ENCODE results near the gene CERS6. TPM values are rescaled to one million over a fixed set of nuclear protein-coding genes. Genes with fewer than 3 reads are reported as not detected.

The CERS6 gene
- total RNA-seq, 1 donor from 2014 or later = 9.3 TPM

GRCh38 chr2:168727904-168728470, 271.9 kb downstream of the CERS6 start:
- intact Hi-C loops (cut with DNase I) = no loop called here
- DNase-seq (ENCODE audit: low spot score) (no peak), ATAC-seq (no peak)

GRCh38 chr2:168729455-168729854, 273.4 kb downstream of the CERS6 start:
- ATAC-seq = no peak
- intact Hi-C loops (cut with DNase I) = no loop called here
- no peak for DNase-seq (ENCODE audit: low spot score)

GRCh38 chr2:168730344-168730743, 274.3 kb downstream of the CERS6 start:
- ATAC-seq (no peak), DNase-seq (ENCODE audit: low spot score) (no peak)
- intact Hi-C loops (cut with DNase I) = no loop called here

GRCh38 chr2:168731002-168731401, 274.9 kb downstream of the CERS6 start:
- ATAC-seq (no peak), DNase-seq (ENCODE audit: low spot score) (no peak)
- intact Hi-C loops (cut with DNase I) = no loop called here

- intact Hi-C loops (cut with DNase I) = no loop called here
- ATAC-seq = no peak
These were observed 275.5 kb downstream of the CERS6 start for GRCh38 chr2:168731616-168732015.

GRCh38 chr2:168732100-168732499, 276.0 kb downstream of the CERS6 start:
- no peak for ATAC-seq
- DNase-seq (ENCODE audit: low spot score) = no peak
- intact Hi-C loops (cut with DNase I) = no loop called here

More at GRCh38 chr2:168731616-168732015, 275.5 kb downstream of the CERS6 start:
- no peak for DNase-seq (ENCODE audit: low spot score)

GRCh38 chr2:168732506-168732905, 276.4 kb downstream of the CERS6 start:
- DNase-seq (ENCODE audit: low spot score) = no peak
- no peak for ATAC-seq
- intact Hi-C loops (cut with DNase I) = no loop called here

GRCh38 chr2:168734199-168734760, 278.2 kb downstream of the CERS6 start:
- intact Hi-C loops (cut with DNase I) = no loop called here
- DNase-seq (ENCODE audit: low spot score) (no peak), ATAC-seq (no peak)

GRCh38 chr2:168736649-168737445, 280.8 kb downstream of the CERS6 start:
- ATAC-seq (no peak), DNase-seq (ENCODE audit: low spot score) (no peak)

GRCh38 chr2:168738062-168738461, 282.0 kb downstream of the CERS6 start:
- ATAC-seq (no peak), DNase-seq (ENCODE audit: low spot score) (no peak)
- intact Hi-C loops (cut with DNase I) = no loop called here

More at GRCh38 chr2:168736649-168737445, 280.8 kb downstream of the CERS6 start:
- intact Hi-C loops (cut with DNase I) = no loop called here

GRCh38 chr2:168740360-168740759, 284.3 kb downstream of the CERS6 start:
- DNase-seq (ENCODE audit: low spot score) (no peak), ATAC-seq (no peak)
- intact Hi-C loops (cut with DNase I) = no loop called here

GRCh38 chr2:168740788-168741187, 284.7 kb downstream of the CERS6 start:
- no peak for ATAC-seq
- intact Hi-C loops (cut with DNase I) = no loop called here

GRCh38 chr2:168742258-168742932, 286.3 kb downstream of the CERS6 start:
- intact Hi-C loops (cut with DNase I) = no loop called here
- no peak for ATAC-seq
- DNase-seq (ENCODE audit: low spot score) = no peak

More at GRCh38 chr2:168740788-168741187, 284.7 kb downstream of the CERS6 start:
- DNase-seq (ENCODE audit: low spot score) = no peak

- ATAC-seq (no peak), DNase-seq (ENCODE audit: low spot score) (no peak)
- intact Hi-C loops (cut with DNase I) = no loop called here
These were observed 288.8 kb downstream of the CERS6 start for GRCh38 chr2:168744844-168745243.

- ATAC-seq (no peak), DNase-seq (ENCODE audit: low spot score) (no peak)
- intact Hi-C loops (cut with DNase I) = no loop called here
These were observed 292.4 kb downstream of the CERS6 start for GRCh38 chr2:168748461-168748860.

- ATAC-seq = no peak
- intact Hi-C loops (cut with DNase I) = no loop called here
- no peak for DNase-seq (ENCODE audit: low spot score)
These were observed 293.2 kb downstream of the CERS6 start for GRCh38 chr2:168749297-168749696.

GRCh38 chr2:168751104-168751740, 295.1 kb downstream of the CERS6 start:
- no peak for DNase-seq (ENCODE audit: low spot score)
- peak; percentile 73 for ATAC-seq
- intact Hi-C loops (cut with DNase I) = loop anchor here (10.0 kb wide), 1 partner anchor 406 kb away; no protein-coding TSS in a partner anchor

GRCh38 chr2:168752361-168752760, 296.3 kb downstream of the CERS6 start:
- ATAC-seq (no peak), DNase-seq (ENCODE audit: low spot score) (no peak)
- intact Hi-C loops (cut with DNase I) = loop anchor here (10.0 kb wide), 1 partner anchor 408 kb away; no protein-coding TSS in a partner anchor

- ATAC-seq (no peak), DNase-seq (ENCODE audit: low spot score) (no peak)
- intact Hi-C loops (cut with DNase I) = loop anchor here (10.0 kb wide), 1 partner anchor 409 kb away; no protein-coding TSS in a partner anchor
These were observed 297.8 kb downstream of the CERS6 start for GRCh38 chr2:168753765-168754329.

Data from sciatic nerve (tissue), 2 donors.